Kidney epithelial cell (primary cell): Measurements from ENCODE around the gene PCSK9. TPM values are rescaled to one million over a fixed set of nuclear protein-coding genes. Genes with fewer than 3 reads are reported as not detected.

Experiments used
- DNase-seq: peaks from one replicate; pipeline ENCODE4 v3.0.0-alpha.2; 2010; ENCODE audit warnings: low read depth
- H3K27me3 ChIP-seq: 2 replicates; pipeline ENCODE4 v1.6.0; 2011; ENCODE audit warnings: low read length; ENCODE audit not compliant: control insufficient read depth, insufficient read depth
- H3K36me3 ChIP-seq: 2 replicates; pipeline ENCODE4 v1.5.1; 2011; ENCODE audit warnings: low read length; ENCODE audit not compliant: control insufficient read depth, insufficient read depth
- H3K4me3 ChIP-seq: 2 replicates; pipeline ENCODE4 v1.5.1; 2011; ENCODE audit warnings: low read depth, mild to moderate bottlenecking, control low read depth, low read length
- total RNA-seq: library from RNA; depleted of rRNA; stranded (reverse); fragments of >200 nt; gene quantifications from 2 replicates; pipeline ENCODE4 v1.2.3, GENCODE V29; 2015
- TF ChIP-seq, protein P1 (sequence below): IDR thresholded peaks from 2 replicates; pipeline ENCODE4 v1.5.1; 2011; ENCODE audit warnings: mild to moderate bottlenecking, moderate library complexity, low read length, control low read depth, inconsistent platforms; ENCODE audit not compliant: insufficient read depth, poor library complexity, severe bottlenecking

Gene PCSK9
- total RNA-seq, 1 donor from 2014 or later: 4.5 TPM

DNA sequence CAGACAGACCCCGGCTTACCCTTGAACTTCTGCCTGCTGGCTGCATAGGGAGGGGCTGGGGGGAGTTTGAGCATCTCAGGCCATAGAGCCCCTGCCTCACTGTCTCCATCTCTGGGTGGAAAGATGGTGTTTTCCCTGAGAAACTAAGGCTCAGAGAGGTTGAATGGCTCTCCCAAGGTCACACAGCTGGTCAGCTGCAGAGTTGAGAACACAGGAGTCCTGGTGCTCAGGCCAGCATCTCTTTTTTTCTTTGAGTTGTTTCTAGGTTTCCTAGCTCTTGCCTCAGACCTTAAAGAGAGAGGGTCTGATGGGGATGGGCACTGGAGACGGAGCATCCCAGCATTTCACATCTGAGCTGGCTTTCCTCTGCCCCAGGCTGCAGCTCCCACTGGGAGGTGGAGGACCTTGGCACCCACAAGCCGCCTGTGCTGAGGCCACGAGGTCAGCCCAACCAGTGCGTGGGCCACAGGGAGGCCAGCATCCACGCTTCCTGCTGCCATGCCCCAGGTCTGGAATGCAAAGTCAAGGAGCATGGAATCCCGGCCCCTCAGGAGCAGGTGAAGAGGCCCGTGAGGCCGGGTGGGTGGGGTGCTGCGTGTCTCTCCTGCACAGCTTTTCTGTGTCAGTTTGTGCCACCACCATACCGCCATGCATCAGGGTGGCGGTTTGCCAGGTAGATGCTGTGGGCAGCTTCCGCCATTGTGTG lies 21.8 kb downstream of the PCSK9 start:
- TF ChIP-seq, protein P1, sequence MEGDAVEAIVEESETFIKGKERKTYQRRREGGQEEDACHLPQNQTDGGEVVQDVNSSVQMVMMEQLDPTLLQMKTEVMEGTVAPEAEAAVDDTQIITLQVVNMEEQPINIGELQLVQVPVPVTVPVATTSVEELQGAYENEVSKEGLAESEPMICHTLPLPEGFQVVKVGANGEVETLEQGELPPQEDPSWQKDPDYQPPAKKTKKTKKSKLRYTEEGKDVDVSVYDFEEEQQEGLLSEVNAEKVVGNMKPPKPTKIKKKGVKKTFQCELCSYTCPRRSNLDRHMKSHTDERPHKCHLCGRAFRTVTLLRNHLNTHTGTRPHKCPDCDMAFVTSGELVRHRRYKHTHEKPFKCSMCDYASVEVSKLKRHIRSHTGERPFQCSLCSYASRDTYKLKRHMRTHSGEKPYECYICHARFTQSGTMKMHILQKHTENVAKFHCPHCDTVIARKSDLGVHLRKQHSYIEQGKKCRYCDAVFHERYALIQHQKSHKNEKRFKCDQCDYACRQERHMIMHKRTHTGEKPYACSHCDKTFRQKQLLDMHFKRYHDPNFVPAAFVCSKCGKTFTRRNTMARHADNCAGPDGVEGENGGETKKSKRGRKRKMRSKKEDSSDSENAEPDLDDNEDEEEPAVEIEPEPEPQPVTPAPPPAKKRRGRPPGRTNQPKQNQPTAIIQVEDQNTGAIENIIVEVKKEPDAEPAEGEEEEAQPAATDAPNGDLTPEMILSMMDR: no peak
- Histone ChIP-seq H3K36me3 (no peaks in the 10 kb centered on the region), H3K27me3 (no peaks in the 10 kb centered on the region), H3K4me3 (no peak overlapping the region)
- DNase-seq: no peak

DNA sequence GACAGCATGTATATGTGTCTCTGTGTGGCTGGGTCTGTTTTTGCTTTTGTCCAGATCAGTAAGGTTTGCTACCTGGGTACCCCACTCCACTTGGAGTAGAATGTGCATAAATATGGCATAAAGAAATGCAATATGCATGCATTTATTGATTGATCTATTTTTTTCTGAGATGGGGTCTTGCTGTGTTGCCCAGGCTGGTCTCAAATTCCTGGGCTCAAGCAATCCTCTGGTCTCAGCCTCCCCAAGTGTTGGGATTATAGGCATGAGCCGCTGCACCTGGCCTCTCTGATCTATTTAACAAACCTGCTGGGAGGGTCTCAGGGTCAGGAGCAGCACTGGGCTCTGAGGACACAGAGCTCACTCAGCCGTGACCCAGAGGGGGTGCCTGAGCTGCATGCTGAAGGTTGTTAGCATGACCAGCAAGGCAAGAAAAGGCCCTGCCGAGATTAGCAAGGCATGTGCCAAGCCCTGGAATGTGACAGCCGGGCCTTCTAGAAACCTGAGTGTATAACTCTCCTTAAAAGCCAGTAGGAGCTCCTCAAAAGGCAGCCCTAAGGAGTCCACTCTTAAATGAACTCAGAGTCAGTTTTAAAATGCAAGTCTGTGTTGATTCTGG lies 22.5 kb downstream of the PCSK9 start:
- H3K36me3 ChIP-seq: no peaks in the 10 kb centered on the region

DNA sequence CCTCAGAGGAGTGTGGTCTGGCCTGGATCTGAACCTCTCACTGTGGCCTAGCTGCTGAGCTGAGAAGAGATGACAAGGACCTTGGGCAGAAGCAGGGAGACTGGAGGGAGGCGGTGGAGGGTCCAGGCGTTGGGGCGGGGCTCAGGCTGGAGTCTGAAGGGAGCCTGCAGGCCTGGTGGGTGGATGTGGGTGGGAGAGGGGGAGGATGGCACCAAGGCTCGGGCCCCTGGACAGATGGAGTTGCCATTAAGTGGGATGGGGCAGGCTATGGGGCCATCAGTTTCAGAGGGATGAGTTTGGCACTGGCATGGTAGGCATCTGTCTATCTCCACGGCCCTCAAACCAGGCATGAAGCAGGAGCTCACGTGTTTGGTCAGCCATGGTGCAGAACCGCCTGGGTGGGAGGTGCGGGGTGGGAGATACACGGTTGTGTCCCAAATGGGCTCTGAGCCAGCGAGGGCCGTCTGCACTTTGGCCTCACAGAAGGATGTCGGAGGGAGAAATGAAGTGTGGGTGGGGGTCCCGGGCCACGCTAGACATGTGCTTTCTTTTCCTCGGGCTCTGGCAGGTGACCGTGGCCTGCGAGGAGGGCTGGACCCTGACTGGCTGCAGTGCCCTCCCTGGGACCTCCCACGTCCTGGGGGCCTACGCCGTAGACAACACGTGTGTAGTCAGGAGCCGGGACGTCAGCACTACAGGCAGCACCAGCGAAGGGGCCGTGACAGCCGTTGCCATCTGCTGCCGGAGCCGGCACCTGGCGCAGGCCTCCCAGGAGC lies 23.6 kb downstream of the PCSK9 start:
- Histone ChIP-seq H3K36me3 (no peaks in the 10 kb centered on the region), H3K27me3 (no peaks in the 10 kb centered on the region), H3K4me3 (no peak overlapping the region)
- TF ChIP-seq, protein P1: no peak
- DNase-seq: no peak

More for the DNA sequence above, 22.5 kb downstream of the PCSK9 start:
- Histone ChIP-seq H3K27me3 (no peaks in the 10 kb centered on the region), H3K4me3 (no peak overlapping the region)
- TF ChIP-seq, protein P1: no peak
- no peak for DNase-seq

DNA sequence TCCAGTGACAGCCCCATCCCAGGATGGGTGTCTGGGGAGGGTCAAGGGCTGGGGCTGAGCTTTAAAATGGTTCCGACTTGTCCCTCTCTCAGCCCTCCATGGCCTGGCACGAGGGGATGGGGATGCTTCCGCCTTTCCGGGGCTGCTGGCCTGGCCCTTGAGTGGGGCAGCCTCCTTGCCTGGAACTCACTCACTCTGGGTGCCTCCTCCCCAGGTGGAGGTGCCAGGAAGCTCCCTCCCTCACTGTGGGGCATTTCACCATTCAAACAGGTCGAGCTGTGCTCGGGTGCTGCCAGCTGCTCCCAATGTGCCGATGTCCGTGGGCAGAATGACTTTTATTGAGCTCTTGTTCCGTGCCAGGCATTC lies 24.2 kb downstream of the PCSK9 start:
- Histone ChIP-seq H3K36me3 (no peaks in the 10 kb centered on the region), H3K27me3 (no peaks in the 10 kb centered on the region), H3K4me3 (no peak overlapping the region)
- TF ChIP-seq, protein P1: no peak
- DNase-seq: no peak

DNA sequence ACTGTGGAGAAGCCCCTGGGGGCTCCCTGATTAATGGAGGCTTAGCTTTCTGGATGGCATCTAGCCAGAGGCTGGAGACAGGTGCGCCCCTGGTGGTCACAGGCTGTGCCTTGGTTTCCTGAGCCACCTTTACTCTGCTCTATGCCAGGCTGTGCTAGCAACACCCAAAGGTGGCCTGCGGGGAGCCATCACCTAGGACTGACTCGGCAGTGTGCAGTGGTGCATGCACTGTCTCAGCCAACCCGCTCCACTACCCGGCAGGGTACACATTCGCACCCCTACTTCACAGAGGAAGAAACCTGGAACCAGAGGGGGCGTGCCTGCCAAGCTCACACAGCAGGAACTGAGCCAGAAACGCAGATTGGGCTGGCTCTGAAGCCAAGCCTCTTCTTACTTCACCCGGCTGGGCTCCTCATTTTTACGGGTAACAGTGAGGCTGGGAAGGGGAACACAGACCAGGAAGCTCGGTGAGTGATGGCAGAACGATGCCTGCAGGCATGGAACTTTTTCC lies 24.8 kb downstream of the PCSK9 start:
- H3K36me3 ChIP-seq: no peaks in the 10 kb centered on the region

More for the DNA sequence above, 24.8 kb downstream of the PCSK9 start:
- H3K4me3 ChIP-seq: no peak overlapping the region
- H3K27me3 ChIP-seq: no peaks in the 10 kb centered on the region
- TF ChIP-seq, protein P1: peak; percentile 40
- DNase-seq: no peak
